GM10248 (cell line): ENCODE data around the gene NEK9.

Experiments used
- CTCF ChIA-PET: fragments of 300-600 bp; sonication (Branson Sonifier 250); formaldehyde crosslinking; extraction: SDS; loops from one replicate; lab custom pipeline; 2021; ENCODE audit warnings: antibody characterized with exemption; lab: Yijun Ruan, JAX
- POLR2A ChIA-PET: fragments of 350-650 bp; sonication (Branson Sonifier 250); formaldehyde crosslinking; extraction: SDS; loops from one replicate; lab custom pipeline; 2020; ENCODE audit warnings: antibody characterized with exemption; lab: Yijun Ruan, JAX
- DNase-seq: peaks from one replicate; pipeline ENCODE4 v3.0.0; 2012; ENCODE audit errors: extremely low spot score
- TF ChIP-seq, protein P1 (sequence below): IDR thresholded peaks from 2 replicates; pipeline ENCODE4 v1.5.1; 2012; ENCODE audit warnings: mild to moderate bottlenecking, low read depth; ENCODE audit errors: extremely low read depth, missing control alignments, control extremely low read depth

The NEK9 gene

DNA sequence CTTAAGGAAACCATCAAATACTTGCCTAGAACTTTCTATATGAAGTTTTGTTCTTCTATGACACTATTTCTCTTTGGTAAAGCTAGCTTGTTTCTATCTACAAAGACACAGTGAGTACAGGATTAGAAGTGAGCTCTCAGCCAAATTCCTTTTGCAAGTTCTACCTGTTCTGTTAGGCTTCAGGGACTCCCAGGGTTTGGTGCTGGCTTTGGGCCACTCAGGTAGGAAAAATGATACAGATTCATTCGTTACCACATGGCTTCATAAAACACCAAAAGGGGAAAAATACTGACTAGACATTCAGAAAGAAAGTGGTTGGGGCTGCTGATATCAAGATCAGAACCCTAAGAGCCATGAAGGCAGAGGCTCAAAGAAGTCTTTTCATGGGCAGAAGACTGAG, 43.6 kb downstream of the NEK9 start:
- no peak for DNase-seq
- TF ChIP-seq, protein P1, sequence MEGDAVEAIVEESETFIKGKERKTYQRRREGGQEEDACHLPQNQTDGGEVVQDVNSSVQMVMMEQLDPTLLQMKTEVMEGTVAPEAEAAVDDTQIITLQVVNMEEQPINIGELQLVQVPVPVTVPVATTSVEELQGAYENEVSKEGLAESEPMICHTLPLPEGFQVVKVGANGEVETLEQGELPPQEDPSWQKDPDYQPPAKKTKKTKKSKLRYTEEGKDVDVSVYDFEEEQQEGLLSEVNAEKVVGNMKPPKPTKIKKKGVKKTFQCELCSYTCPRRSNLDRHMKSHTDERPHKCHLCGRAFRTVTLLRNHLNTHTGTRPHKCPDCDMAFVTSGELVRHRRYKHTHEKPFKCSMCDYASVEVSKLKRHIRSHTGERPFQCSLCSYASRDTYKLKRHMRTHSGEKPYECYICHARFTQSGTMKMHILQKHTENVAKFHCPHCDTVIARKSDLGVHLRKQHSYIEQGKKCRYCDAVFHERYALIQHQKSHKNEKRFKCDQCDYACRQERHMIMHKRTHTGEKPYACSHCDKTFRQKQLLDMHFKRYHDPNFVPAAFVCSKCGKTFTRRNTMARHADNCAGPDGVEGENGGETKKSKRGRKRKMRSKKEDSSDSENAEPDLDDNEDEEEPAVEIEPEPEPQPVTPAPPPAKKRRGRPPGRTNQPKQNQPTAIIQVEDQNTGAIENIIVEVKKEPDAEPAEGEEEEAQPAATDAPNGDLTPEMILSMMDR = no peak
- POLR2A ChIA-PET = no interaction called here
- CTCF ChIA-PET = interaction anchor here (0.6 to 2.1 kb wide), 5 partner anchors 129 to 321 kb away, joined by 3 to 11 read pairs (median 3); no protein-coding TSS in a partner anchor

DNA sequence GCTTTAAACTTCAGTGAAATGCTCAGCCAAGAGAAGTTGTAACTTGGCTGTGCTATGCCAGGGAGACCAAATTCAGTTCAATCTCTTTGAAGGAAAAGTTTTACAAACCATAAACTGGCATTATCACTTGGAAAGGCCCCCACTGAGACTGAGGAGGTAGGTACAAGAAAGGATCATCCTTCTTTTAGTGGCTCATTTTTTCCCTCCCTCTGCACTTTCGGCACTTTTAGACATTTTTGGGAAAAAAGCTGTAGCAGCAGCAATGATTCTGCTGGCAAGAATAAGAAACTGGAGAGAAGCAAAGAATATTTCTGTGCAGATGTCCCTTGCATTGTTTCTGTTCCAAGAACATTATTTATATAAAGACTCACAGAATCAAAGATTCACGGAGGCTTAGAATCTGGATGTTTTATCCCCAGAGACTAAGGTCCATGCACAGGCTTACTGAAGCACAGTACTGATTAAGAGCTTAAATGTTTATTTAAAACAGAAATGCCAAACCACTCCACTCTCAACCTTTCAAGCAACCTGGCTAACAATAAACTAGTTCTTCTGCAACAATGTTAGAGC, 45.1 kb downstream of the NEK9 start:
- DNase-seq = no peak
- TF ChIP-seq, protein P1 = no peak
- CTCF ChIA-PET = interaction anchor here (1.0 to 1.2 kb wide), 3 partner anchors 11 to 175 kb away, joined by 3 read pairs; no protein-coding TSS in a partner anchor
- POLR2A ChIA-PET = no interaction called here

DNA sequence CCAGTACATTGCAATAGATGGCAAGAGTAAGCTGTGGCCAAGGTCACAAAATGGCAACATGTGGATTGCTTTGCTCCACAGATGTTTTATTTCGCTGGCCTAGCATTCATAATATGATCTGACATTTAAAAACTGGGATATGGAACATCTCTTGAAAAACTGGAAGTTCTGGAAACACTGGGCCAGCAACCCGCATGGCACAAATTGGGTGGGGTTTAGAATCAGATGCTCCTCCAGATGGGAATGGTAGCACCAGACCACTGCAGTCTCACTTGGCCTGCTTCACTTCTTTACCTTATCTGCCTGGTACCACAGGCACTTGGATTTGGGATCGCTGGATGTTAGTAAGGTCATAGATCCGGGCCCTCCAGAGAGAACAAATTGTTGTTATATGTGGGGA, 47.3 kb downstream of the NEK9 start:
- no peak for DNase-seq
- POLR2A ChIA-PET = no interaction called here
- TF ChIP-seq, protein P1 = no peak
- CTCF ChIA-PET = interaction anchor here (0.6 to 4.2 kb wide), 2 partner anchors 9 to 135 kb away, joined by 3 to 23 read pairs; no protein-coding TSS in a partner anchor

DNA sequence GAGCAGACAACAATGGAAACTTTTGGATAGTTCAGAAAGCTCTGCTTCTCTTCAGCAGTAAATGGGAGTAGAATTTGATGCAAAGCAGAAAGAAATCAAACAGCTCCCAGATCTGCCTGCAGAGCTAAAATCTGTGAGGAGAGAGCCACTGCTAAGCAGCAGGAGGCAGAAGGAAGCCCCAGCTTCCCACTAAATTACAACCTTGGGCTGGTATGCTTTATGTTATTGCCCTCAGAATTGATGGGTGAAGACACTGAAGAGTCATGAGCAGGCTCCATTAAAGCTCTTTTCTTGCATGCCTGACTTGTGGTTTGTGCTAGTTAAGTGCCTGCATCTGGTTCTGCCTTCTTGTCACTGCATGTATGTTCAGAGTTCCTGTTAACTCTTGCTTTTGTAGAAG, 49.1 kb downstream of the NEK9 start:
- TF ChIP-seq, protein P1 = no peak
- no peak for DNase-seq
- ChIA-PET POLR2A (no interaction called here), CTCF (interaction anchor here (1.1 to 4.2 kb wide), 3 partner anchors 9 to 14 kb away, joined by 3 to 23 read pairs (median 3); no protein-coding TSS in a partner anchor)

DNA sequence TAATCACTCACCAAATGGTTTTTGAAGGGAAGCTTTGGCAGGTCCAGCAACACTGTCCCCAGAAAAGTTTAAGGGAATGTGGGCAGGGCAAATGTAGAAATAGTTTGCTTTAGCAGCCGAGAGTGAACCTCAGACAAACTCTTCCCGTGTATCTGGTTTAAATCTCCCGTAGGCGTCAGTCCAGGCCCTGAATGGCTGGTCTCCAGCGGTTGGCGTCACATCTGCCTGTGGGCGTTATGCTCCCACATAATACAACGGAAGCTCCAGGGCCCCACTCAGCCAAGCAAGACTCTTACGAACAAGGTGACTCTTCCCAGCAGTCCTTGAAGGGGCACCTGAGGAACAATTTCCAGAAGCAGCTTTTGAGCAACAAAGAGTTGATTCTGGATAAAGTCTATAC, 56.5 kb downstream of the NEK9 start:
- no peak for DNase-seq
- ChIA-PET POLR2A (interaction anchor here (0.5 kb wide), 1 partner anchor 29 kb away, joined by 3 read pairs; no protein-coding TSS in a partner anchor), CTCF (interaction anchor here (0.9 to 3.6 kb wide), 4 partner anchors 12 to 209 kb away, joined by 3 to 12 read pairs (median 4); no protein-coding TSS in a partner anchor)
- TF ChIP-seq, protein P1 = no peak

DNA sequence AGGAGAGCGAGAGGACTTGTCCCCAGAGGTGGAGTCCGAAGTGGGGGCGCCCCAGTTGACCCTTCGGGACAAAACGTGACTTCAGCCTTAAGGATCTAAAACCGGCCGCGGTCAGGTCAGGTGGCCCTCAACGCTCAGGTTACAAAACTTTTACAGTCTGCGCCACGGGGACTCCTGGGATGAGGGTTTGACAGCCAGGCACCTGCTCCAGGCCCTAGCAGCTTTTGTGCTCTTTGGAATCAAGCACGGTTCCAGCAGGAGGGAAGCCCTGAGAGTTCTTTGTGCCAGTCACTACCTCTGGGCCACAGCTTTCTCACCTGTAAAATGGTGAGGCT, 57.1 kb downstream of the NEK9 start:
- TF ChIP-seq, protein P1 = no peak
- POLR2A ChIA-PET = no interaction called here
- no peak for DNase-seq
- CTCF ChIA-PET = interaction anchor here (0.9 to 3.6 kb wide), 3 partner anchors 12 to 164 kb away, joined by 3 to 12 read pairs (median 5); no protein-coding TSS in a partner anchor
